ENCODE results near the gene ABCC1.

GRCh38 chr16:16084874-16085273 lies 135.5 kb downstream of the ABCC1 start:
- TF ChIP-seq CTCF (IDR thresholded peaks at IDR 0.05) (no peak), POLR2A (IDR thresholded peaks at IDR 0.05) (no peak)
